WTC11 (cell line): ENCODE data around the gene HNRNPLL. TPM values are rescaled to one million over a fixed set of nuclear protein-coding genes. Genes with fewer than 3 reads are reported as not detected.
A peak's percentile ranks its signal among the peaks of the same experiment; 100 is the strongest.

Experiments used
- ATAC-seq: fragments of 200-7000 bp; cut with Tn5 transposase; 2 replicates; pipeline ENCODE4 v1.10.0; 2021; ENCODE audit warnings: mild to moderate bottlenecking, moderate library complexity
- CTCF ChIA-PET: fragments of 300-600 bp; sonication (Branson Sonifier 250); formaldehyde crosslinking; loops from one replicate; lab custom pipeline; 2021; ENCODE audit warnings: antibody characterized with exemption; lab: Charles Lee
- POLR2A ChIA-PET: fragments of 350-600 bp; sonication (Branson Sonifier 250); formaldehyde crosslinking; loops from one replicate; lab custom pipeline; 2021; ENCODE audit warnings: antibody characterized with exemption; lab: Charles Lee
- DNase-seq: peaks from one replicate; pipeline ENCODE4 v3.0.0; 2021; ENCODE audit warnings: low spot score
- H3K27ac Mint-ChIP-seq: 2 replicates; pipeline ENCODE4 v1.8.0; 2021; ENCODE audit warnings: mixed read lengths
- H3K27me3 Mint-ChIP-seq: 2 replicates; pipeline ENCODE4 v1.8.0; 2021; ENCODE audit warnings: low read depth, mild to moderate bottlenecking, moderate library complexity, mixed read lengths
- H3K36me3 Mint-ChIP-seq: 2 replicates; pipeline ENCODE4 v1.8.0; 2021; ENCODE audit warnings: mixed read lengths
- H3K4me1 Mint-ChIP-seq: 2 replicates; pipeline ENCODE4 v1.8.0; 2022; ENCODE audit warnings: mixed read lengths
- H3K4me3 Mint-ChIP-seq: 2 replicates; pipeline ENCODE4 v1.8.0; 2021; ENCODE audit warnings: mild to moderate bottlenecking, moderate library complexity, mixed read lengths
- H3K9me3 Mint-ChIP-seq: 2 replicates; pipeline ENCODE4 v1.8.0; 2021; ENCODE audit warnings: mixed read lengths
- AFF4 ChIP-seq: sonication (generic); formaldehyde crosslinking; IDR thresholded peaks from 2 replicates; pipeline ENCODE4 v1.8.1; 2023; ENCODE audit warnings: mild to moderate bottlenecking, missing genetic modification reagents, borderline replicate concordance
- ATF2 ChIP-seq: sonication (generic); formaldehyde crosslinking; IDR thresholded peaks from 2 replicates; pipeline ENCODE4 v1.8.1; 2022; ENCODE audit warnings: low read depth, missing genetic modification reagents, borderline replicate concordance
- FOXP1 ChIP-seq: sonication (generic); formaldehyde crosslinking; IDR thresholded peaks from 2 replicates; pipeline ENCODE4 v1.8.0; 2022; ENCODE audit warnings: missing genetic modification reagents, mild to moderate bottlenecking, moderate library complexity, borderline replicate concordance
- GABPB1 ChIP-seq: sonication (generic); formaldehyde crosslinking; IDR thresholded peaks from 2 replicates; pipeline ENCODE4 v1.8.1; 2023; ENCODE audit warnings: mild to moderate bottlenecking, missing genetic modification reagents
- JUN ChIP-seq: sonication (generic); formaldehyde crosslinking; IDR thresholded peaks from 2 replicates; pipeline ENCODE4 v1.8.0; 2023; ENCODE audit warnings: mild to moderate bottlenecking, missing genetic modification reagents
- KAT7 ChIP-seq: sonication (generic); formaldehyde crosslinking; IDR thresholded peaks from 2 replicates; pipeline ENCODE4 v1.8.1; 2023; ENCODE audit warnings: missing genetic modification reagents, mild to moderate bottlenecking, borderline replicate concordance
- NFATC4 ChIP-seq: fragments of 250-450 bp; sonication (Bioruptor Pico); IDR thresholded peaks from 2 replicates; pipeline ENCODE4 v1.9.0; 2021; ENCODE audit warnings: mild to moderate bottlenecking
- NFE2L1 ChIP-seq: sonication (generic); formaldehyde crosslinking; IDR thresholded peaks from 2 replicates; pipeline ENCODE4 v1.8.1; 2023; ENCODE audit warnings: missing genetic modification reagents
- NR1H2 ChIP-seq: sonication (generic); formaldehyde crosslinking; IDR thresholded peaks from 2 replicates; pipeline ENCODE4 v1.9.0; 2021; ENCODE audit warnings: mild to moderate bottlenecking, moderate library complexity, missing genetic modification reagents
- NR2C2 ChIP-seq: sonication (generic); formaldehyde crosslinking; IDR thresholded peaks from 2 replicates; pipeline ENCODE4 v1.8.0; 2022; ENCODE audit warnings: mild to moderate bottlenecking, missing genetic modification reagents
- PRRX2 ChIP-seq: fragments of 250-450 bp; sonication (Bioruptor Pico); IDR thresholded peaks from 2 replicates; pipeline ENCODE4 v1.8.0; 2021; ENCODE audit warnings: mild to moderate bottlenecking
- RELA ChIP-seq: sonication (generic); formaldehyde crosslinking; IDR thresholded peaks from 2 replicates; pipeline ENCODE4 v1.8.1; 2022; ENCODE audit warnings: missing genetic modification reagents, mild to moderate bottlenecking, borderline replicate concordance
- SOX15 ChIP-seq: fragments of 250-450 bp; sonication (Bioruptor Pico); IDR thresholded peaks from 2 replicates; pipeline ENCODE4 v1.9.0; 2021; ENCODE audit warnings: mild to moderate bottlenecking
- TCF7 ChIP-seq: sonication (generic); formaldehyde crosslinking; IDR thresholded peaks from 2 replicates; pipeline ENCODE4 v1.8.0; 2022; ENCODE audit warnings: mild to moderate bottlenecking, low read depth, missing genetic modification reagents, moderate library complexity
- TP53 ChIP-seq: sonication (generic); formaldehyde crosslinking; IDR thresholded peaks from 2 replicates; pipeline ENCODE4 v1.8.1; 2023; ENCODE audit warnings: mild to moderate bottlenecking, missing genetic modification reagents
- ZNF121 ChIP-seq: sonication (generic); formaldehyde crosslinking; IDR thresholded peaks from 2 replicates; pipeline ENCODE4 v1.8.0; 2023; ENCODE audit warnings: missing genetic modification reagents
- ZNF138 ChIP-seq: sonication (generic); formaldehyde crosslinking; conservative IDR thresholded peaks from 2 replicates; pipeline ENCODE4 v1.8.1; 2022; ENCODE audit warnings: mild to moderate bottlenecking, moderate library complexity, missing genetic modification reagents
- ZNF396 ChIP-seq: fragments of 250-450 bp; sonication (Bioruptor Pico); IDR thresholded peaks from 2 replicates; pipeline ENCODE4 v1.8.0; 2021; ENCODE audit warnings: mild to moderate bottlenecking, moderate library complexity, borderline replicate concordance
- ZNF532 ChIP-seq: fragments of 250-450 bp; sonication (Bioruptor Pico); IDR thresholded peaks from 2 replicates; pipeline ENCODE4 v1.9.0; 2021; ENCODE audit warnings: mild to moderate bottlenecking, borderline replicate concordance
- total RNA-seq: library from RNA; stranded (reverse); gene quantifications from 3 replicates; pipeline ENCODE4 v1.2.3, GENCODE V29; 2021
- TF ChIP-seq, protein P1 (sequence below): sonication (generic); formaldehyde crosslinking; IDR thresholded peaks from 2 replicates; pipeline ENCODE4 v1.8.0; 2022; ENCODE audit warnings: mild to moderate bottlenecking, missing genetic modification reagents

Gene HNRNPLL
- total RNA-seq, 1 experiment from 2014 or later = 65.3 TPM

DNA sequence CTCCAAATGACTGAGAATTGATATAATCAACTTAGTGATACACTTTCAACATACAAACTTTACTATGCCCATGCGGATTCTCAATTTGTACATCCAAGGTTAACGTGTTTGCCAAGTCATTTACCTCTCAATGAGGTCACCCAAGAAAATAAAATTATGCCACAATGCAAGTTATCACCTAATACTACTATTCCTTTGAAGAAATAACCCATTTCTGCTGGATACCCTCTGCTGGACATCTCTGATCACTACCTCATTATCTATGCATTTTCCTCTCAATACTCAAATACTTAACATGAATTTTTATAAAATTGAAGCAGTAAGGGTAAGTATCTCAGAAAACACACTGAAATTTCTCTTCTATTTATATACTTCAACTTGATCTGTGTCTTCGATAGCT, 12.7 kb downstream of the HNRNPLL start:
- H3K9me3 Mint-ChIP-seq = no peaks in the 10 kb centered on the region
- TF ChIP-seq NR2C2 (CRISPR knock-in tag) = no peak
- TF ChIP-seq TP53 (CRISPR knock-in tag) = no peak
- TF ChIP-seq, protein P1, sequence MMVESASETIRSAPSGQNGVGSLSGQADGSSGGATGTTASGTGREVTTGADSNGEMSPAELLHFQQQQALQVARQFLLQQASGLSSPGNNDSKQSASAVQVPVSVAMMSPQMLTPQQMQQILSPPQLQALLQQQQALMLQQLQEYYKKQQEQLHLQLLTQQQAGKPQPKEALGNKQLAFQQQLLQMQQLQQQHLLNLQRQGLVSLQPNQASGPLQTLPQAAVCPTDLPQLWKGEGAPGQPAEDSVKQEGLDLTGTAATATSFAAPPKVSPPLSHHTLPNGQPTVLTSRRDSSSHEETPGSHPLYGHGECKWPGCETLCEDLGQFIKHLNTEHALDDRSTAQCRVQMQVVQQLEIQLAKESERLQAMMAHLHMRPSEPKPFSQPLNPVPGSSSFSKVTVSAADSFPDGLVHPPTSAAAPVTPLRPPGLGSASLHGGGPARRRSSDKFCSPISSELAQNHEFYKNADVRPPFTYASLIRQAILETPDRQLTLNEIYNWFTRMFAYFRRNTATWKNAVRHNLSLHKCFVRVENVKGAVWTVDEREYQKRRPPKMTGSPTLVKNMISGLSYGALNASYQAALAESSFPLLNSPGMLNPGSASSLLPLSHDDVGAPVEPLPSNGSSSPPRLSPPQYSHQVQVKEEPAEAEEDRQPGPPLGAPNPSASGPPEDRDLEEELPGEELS (CRISPR knock-in tag) = no peak
- no peak for TF ChIP-seq JUN
- no peak for TF ChIP-seq AFF4 (CRISPR knock-in tag)
- TF ChIP-seq NR1H2 (CRISPR knock-in tag) = no peak
- H3K4me1 Mint-ChIP-seq = peaks cover 52% of the 10 kb centered on the region
- peaks cover 29% of the 10 kb centered on the region for H3K36me3 Mint-ChIP-seq
- H3K27me3 Mint-ChIP-seq = no peaks in the 10 kb centered on the region
- DNase-seq = no peak
- ChIA-PET CTCF (interaction anchor here (1.3 kb wide), 1 partner anchor 8 kb away, joined by 14 read pairs; no protein-coding TSS in a partner anchor), POLR2A (interaction anchor here (0.5 to 1.0 kb wide), 2 partner anchors 35 to 161 kb away, joined by 4 to 5 read pairs; partner anchors contain the start of gene SRSF7)
- no peak for ATAC-seq
- peak overlapping the region; percentile 75 for H3K27ac Mint-ChIP-seq
- H3K4me3 Mint-ChIP-seq = no peak overlapping the region

DNA sequence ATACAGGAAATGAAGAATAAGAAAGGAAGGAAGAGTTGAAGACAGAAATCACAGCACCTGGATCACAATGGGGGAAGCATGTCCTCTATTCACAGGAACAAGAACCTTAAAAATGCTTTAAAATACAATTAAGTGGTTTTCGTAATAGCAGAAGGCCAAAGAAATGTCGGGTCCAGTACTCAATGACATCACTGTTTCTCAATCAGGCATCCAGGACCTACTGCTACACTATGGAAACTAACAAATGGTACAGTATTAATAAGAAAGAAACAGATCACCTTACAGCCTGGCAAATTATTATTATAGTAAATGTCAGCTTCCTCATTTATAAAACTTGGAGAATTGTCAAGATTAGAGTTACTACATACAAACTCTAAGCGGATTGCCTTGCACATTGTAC, 15.8 kb downstream of the HNRNPLL start:
- DNase-seq (no peak), ATAC-seq (no peak)
- Mint-ChIP-seq H3K36me3 (peaks cover 42% of the 10 kb centered on the region), H3K4me1 (peaks cover 40% of the 10 kb centered on the region), H3K27me3 (no peaks in the 10 kb centered on the region), H3K9me3 (no peaks in the 10 kb centered on the region), H3K27ac (no peak overlapping the region), H3K4me3 (no peak overlapping the region)
- CTCF ChIA-PET = no interaction called here
- no peak for TF ChIP-seq ZNF532 (CRISPR knock-in tag)
- no peak for TF ChIP-seq GABPB1 (CRISPR knock-in tag)
- no peak for TF ChIP-seq ZNF396 (CRISPR knock-in tag)
- TF ChIP-seq SOX15 (CRISPR knock-in tag) = no peak
- no peak for TF ChIP-seq TCF7 (CRISPR knock-in tag)
- TF ChIP-seq FOXP1 (CRISPR knock-in tag) = no peak
- no peak for TF ChIP-seq RELA (CRISPR knock-in tag)
- no peak for TF ChIP-seq NFE2L1 (CRISPR knock-in tag)
- no peak for TF ChIP-seq ATF2 (CRISPR knock-in tag)
- TF ChIP-seq ZNF138 = no peak
- no peak for TF ChIP-seq NFATC4 (CRISPR knock-in tag)
- no peak for TF ChIP-seq PRRX2 (CRISPR knock-in tag)
- no peak for TF ChIP-seq JUN
- no peak for TF ChIP-seq ZNF121
- TF ChIP-seq KAT7 (CRISPR knock-in tag) = no peak
- POLR2A ChIA-PET = no interaction called here
